HCT116 (cell line): ENCODE data around the gene LYRM7.

Source experiments
- EZH2 ChIP-seq: fragments of 200-600 bp; sonication (generic); IDR thresholded peaks from 2 replicates; pipeline ENCODE4 v1.6.1; 2017; ENCODE audit warnings: antibody characterized with exemption, mixed run types
- POLR2A ChIP-seq: IDR thresholded peaks from 2 replicates; pipeline ENCODE4 v1.7.0; 2011; ENCODE audit warnings: borderline replicate concordance; ENCODE audit not compliant: insufficient read depth, insufficient read length; ENCODE audit errors: extremely low read depth
- TF ChIP-seq, protein P1 (sequence below), 3 experiments: fragments of 200-600 bp in 1 of 3; sonication (generic) in 1 of 3; IDR thresholded peaks in 2 of 3; conservative IDR thresholded peaks in 1 of 3; 2 replicates each; pipeline ENCODE4 v1.5.1; 2012 to 2017; ENCODE audit warnings: low read depth in 2 of 3, low read length in 2 of 3, antibody characterized with exemption in 1 of 3, borderline replicate concordance in 1 of 3, control low read depth in 1 of 3, mild to moderate bottlenecking in 1 of 3, mixed read lengths in 1 of 3, mixed run types in 1 of 3, moderate library complexity in 1 of 3; ENCODE audit not compliant: insufficient read depth in 1 of 3
- TF ChIP-seq, protein P2 (sequence below): IDR thresholded peaks from 2 replicates; pipeline ENCODE4 v1.6.1; 2012

DNA sequence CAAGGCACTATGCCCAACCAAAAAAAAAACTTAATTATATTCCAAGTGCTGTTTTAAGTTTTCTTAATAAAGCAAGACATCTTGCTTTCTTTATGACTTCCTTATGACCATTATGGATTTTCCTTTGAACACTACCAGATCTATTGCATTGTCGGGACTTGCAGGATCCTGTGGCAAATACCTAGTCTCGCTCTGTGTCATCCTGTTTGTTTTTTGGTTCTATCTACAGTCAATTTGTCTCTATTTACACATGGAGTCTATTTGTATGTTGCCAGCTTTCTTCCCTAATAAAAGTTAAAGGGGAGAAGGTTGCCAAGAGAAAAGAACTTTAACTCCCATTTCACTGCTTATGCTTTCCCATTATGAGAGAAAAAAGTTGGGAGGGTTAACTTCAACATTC, 10.6 kb upstream of the LYRM7 start:
- TF ChIP-seq, protein P1, sequence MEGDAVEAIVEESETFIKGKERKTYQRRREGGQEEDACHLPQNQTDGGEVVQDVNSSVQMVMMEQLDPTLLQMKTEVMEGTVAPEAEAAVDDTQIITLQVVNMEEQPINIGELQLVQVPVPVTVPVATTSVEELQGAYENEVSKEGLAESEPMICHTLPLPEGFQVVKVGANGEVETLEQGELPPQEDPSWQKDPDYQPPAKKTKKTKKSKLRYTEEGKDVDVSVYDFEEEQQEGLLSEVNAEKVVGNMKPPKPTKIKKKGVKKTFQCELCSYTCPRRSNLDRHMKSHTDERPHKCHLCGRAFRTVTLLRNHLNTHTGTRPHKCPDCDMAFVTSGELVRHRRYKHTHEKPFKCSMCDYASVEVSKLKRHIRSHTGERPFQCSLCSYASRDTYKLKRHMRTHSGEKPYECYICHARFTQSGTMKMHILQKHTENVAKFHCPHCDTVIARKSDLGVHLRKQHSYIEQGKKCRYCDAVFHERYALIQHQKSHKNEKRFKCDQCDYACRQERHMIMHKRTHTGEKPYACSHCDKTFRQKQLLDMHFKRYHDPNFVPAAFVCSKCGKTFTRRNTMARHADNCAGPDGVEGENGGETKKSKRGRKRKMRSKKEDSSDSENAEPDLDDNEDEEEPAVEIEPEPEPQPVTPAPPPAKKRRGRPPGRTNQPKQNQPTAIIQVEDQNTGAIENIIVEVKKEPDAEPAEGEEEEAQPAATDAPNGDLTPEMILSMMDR (IDR thresholded peaks at IDR 0.05 in 2 of 3, conservative IDR thresholded peaks at IDR 0.05 in 1 of 3; ENCODE audit: borderline replicate concordance in 1 of 3, insufficient read depth in 1 of 3, low read depth in 2 of 3, low read length in 2 of 3) = no peak
- no peak for TF ChIP-seq EZH2
- TF ChIP-seq, protein P2, sequence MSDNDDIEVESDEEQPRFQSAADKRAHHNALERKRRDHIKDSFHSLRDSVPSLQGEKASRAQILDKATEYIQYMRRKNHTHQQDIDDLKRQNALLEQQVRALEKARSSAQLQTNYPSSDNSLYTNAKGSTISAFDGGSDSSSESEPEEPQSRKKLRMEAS = no peak
- no peak for TF ChIP-seq POLR2A
